HG02981 (cell line): ENCODE measurements around the gene ZNF316.
"Not testable (repeated sequence)": the region's sequence is repeated elsewhere in the genome, so short reads cannot be mapped to it uniquely, and the experiment has no call there.

Source experiments
- ATAC-seq: cut with Tn5 transposase; IDR thresholded peaks from one replicate; pipeline ENCODE4 v1.9.1; 2021; ENCODE audit warnings: mild to moderate bottlenecking, moderate library complexity; ENCODE audit not compliant: unreplicated experiment

The ZNF316 gene

GRCh38 chr7:6646465-6646864 is 9.3 kb downstream of the ZNF316 start:
- no peak for ATAC-seq

DNA sequence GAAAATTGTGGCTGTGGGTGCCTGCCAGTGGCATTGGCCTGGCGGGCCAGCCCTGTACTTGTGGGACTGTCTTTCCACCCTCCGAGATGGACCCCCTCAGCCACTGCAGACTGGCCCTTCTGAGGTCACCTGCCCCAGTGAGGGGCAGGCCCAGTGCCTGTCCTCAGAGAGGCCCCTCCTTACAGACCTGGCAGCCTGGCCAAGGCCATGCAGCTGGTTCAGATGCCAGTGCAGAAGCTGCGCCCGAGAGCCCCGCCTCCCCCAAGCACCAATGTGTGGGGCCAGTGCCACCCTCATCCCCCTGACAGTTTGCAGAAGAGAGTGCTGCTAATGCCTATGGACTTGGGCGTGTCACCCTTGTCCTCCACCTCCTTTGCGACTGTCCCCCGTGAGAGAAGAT is 10.0 kb downstream of the ZNF316 start:
- no peak for ATAC-seq

- no peak for ATAC-seq
These were observed 10.4 kb downstream of the ZNF316 start for GRCh38 chr7:6647541-6647940.

- ATAC-seq: no peak
These were observed 11.1 kb downstream of the ZNF316 start for GRCh38 chr7:6648066-6648814.

- ATAC-seq: no peak
These were observed 11.6 kb downstream of the ZNF316 start for GRCh38 chr7:6648815-6649104.

DNA sequence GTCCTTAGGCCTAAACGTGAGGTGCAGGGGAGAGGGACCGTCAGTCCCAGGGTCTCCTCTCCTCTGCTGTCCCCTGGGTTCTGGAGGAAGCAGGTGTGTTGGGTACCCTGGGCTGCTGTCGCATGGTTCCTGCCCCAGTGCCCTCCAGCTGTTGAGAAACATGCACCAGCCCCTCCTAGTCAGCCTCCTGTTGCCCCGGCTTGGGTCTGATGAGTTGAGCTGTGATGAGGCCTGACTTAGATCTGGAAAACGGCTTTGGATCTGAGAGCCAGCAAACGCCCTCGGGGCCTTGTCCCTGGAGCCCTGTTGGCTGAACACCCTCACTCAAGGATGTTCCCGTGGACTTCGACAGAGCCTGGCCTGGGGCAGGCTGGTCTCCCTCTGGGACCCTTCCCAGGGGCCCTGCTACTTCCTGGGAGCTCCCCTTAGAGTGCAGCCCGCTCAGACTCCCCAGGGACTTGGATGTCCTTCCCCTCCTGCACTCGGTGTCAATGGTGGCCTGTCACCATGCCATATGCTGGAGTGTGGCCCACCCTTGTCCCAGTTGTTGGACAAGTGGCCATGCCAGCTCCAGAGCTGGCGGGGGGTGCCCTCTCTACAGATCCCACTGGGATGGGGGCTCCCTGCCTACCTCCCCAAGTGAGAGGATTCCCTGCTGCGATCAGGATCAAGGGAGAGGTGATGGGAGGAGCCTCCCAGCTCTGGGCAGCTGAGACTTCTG is 12.3 kb downstream of the ZNF316 start:
- no peak for ATAC-seq

DNA sequence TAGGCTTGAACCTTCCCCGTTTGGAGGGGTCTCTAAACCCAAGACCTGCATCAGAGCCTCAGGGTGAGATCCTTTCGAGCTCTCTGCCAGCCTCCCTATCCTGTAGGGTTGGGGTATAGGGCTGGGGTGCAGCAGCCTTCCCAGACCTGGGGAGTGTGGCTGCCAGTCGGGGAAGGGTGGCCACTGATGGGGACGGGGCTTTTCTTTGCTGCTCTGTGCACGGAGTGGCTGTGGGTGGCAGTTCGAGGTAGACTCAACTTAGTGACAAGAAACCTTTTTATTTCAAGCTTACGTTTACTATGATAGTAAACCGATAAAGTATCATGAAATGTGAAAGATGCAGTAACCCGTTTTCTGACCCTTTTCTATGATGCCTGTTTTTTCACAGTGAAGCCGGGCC is 13.0 kb downstream of the ZNF316 start:
- ATAC-seq: no peak

DNA sequence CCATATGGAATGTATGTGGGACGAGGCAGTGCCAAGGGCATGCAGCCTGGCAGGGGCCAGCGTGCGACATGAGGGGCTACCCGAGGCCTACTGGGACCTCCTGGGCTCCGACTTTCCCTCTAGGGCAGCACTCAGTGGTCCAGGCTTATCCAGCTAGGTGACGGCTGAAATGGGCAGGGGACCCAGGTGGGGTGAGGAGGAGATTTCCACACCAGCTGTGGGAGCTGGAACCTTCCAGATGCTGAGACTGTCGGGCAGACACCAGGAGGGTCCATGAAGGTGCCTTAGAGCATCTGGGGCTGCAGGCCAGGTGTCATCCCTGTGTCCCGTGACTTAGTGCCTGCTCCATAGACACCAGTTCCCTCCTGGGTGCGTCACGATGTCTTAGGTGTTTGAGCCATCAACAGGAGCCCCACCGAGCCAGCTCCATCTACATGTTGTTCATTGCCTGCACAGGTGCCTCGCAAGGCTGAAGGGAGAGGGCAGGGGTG is 13.4 kb downstream of the ZNF316 start:
- ATAC-seq: no peak

DNA sequence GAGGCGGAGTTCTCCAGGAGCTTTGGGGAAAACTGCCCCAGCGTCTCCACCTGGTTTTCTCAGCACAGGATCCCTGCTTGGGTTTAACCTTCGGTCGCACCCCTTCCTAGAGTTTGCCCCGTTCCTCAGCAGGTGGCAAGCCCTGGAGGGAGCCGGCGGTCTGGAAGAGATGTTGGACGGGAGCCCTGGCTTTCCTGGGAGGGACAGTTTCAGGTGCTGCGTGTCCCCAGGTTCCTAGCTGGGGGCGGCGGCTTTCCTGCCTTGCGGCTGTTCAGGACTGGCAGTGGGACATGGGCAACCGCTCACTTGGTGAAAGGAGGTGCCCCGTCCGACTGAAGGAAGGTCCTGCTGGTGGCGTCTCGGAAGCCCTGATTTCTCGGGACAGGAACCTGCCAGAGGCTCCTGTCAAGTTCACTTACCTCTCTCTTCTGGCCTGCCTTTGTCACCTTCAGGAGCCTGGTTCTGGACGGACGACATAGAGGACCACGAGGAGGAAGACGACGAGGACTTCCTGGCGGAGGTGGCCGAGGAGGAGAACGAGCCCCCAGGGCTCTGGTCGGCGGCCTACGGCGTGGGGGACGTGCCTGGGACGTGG is 14.8 kb downstream of the ZNF316 start:
- ATAC-seq: no peak

- no peak for ATAC-seq
These were observed 15.4 kb downstream of the ZNF316 start for GRCh38 chr7:6652446-6653011.

DNA sequence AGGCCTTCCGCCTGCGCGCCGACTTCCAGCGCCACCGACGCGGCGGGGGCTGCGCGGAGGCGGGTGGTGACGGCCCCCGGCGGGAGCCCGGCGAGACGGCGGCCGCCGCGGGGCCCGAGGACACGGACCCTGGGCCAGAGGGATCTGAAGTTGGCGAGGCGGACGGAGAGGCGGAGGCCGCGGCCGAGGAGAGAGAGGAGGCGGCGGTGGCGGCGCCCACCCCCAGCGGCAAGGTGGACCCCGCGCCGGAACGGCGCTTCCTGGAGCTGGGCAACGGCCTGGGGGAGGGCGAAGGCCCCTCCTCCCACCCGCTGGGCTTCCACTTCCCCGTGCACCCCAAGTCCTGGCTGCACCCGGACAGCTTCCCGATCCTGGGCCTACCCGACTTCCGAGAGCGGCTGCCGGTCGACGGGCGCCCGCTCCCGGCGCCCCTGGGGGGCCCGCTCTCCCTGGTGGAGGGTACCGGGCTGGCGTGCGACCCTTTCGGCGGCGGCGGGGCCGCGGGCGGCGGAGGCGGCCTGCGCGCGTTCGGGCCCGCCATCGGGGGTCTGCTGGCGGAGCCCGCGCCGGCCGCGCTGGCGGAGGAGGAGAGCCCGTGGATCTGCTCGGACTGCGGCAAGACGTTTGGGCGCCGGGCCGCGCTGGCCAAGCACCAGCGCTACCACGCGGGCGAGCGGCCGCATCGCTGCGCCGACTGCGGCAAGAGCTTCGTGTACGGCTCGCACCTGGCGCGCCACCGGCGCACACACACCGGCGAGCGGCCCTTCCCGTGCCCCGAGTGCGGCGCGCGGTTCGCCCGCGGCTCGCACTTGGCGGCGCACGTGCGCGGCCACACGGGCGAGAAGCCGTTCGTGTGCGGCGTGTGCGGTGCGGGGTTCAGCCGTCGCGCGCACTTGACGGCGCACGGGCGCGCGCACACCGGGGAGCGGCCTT is 16.2 kb downstream of the ZNF316 start:
- ATAC-seq: no peak

GRCh38 chr7:6654113-6654841 is 17.2 kb downstream of the ZNF316 start:
- ATAC-seq: no peak

DNA sequence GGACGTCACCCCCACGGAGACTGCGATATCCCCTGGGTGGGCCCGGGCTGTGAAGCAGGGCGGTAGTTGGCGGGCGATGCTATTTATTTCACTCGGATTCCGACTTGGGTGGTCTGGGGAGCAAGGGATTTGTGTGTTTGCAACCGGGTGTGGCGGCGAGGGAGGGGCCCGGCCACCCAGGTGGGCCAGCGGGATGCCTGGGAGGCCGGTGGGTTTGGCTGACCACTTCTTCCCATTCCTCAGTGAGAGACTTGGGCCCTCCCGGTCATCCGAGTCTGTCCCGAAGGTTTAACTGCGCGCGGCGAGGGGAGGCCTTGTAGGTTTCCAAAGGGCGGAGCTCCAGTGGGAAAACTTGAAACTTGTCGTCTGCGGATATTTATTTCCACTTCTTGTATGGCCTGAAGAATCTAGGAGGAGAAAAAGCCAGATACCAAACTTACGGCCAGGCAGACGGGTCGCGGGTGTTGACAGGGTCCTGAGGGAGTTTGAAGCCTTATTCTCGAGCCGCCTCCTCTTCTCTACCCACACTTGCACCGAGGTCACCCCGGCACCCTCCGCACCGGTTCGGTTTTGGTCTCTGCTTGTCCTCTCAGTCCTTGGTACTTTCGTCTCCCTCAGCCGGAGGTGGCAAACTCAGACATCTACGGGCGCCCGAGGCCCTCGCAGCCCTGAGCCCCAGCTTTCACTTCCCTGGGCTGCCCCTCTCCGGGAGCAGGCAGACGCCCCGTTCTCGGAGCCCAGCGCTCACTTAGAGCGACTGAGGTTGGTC is 17.9 kb downstream of the ZNF316 start:
- no peak for ATAC-seq

DNA sequence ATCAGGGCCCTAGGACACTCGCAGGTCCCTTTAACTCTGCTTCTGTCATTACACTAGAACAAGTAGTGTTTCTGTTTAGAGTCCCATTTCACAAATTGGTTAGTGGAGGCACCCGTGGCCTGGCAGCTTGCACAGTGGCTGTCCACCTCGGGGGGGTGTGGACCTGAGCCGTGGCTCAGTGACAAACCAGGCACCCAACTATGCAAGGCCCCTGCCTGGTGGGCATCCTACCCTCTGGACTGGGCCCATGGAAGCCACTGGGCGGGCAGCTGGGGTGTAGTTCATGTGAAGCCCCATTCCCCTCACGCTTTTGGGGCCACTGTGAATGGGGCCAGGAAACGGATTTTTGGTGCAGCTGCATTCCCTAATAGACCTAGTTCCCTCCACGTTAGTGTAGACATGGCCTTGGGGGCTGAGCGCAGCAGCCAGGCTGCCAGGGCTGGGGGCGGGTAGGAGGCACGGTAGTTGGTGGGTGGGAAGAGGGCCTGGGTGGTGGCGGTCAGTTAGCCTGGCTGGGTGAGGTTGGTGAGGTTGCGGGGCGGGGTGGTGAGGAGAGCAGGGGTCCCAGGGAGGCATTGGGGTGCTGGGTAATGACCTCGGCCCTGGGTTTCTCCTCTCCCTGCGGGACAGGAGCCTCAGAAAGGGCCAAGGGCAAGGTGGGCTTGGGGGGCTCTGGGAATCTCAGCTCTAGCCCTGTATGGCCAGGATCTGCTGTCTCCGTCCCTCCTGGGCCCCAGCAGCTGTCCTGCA is 18.7 kb downstream of the ZNF316 start:
- ATAC-seq: no peak

DNA sequence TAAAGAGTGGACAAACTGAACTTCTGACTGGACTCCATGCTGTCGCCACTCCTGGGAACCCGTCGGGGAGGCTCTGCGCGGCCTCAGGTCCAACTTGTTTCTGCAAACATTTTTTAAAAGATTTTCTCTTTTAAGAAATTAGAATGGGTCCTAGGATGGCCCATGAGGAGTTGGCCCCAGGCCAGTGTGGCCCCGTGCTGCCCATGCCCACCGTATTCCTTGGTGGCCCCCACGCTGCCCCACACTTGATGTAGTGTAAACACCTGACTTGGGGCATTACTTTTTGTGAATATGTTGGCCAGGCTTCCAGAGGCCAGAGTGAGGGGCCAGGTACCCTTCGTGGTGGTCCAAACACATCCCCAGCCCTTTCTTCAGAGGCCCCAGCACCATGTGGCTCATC is 19.3 kb downstream of the ZNF316 start:
- ATAC-seq: no peak

DNA sequence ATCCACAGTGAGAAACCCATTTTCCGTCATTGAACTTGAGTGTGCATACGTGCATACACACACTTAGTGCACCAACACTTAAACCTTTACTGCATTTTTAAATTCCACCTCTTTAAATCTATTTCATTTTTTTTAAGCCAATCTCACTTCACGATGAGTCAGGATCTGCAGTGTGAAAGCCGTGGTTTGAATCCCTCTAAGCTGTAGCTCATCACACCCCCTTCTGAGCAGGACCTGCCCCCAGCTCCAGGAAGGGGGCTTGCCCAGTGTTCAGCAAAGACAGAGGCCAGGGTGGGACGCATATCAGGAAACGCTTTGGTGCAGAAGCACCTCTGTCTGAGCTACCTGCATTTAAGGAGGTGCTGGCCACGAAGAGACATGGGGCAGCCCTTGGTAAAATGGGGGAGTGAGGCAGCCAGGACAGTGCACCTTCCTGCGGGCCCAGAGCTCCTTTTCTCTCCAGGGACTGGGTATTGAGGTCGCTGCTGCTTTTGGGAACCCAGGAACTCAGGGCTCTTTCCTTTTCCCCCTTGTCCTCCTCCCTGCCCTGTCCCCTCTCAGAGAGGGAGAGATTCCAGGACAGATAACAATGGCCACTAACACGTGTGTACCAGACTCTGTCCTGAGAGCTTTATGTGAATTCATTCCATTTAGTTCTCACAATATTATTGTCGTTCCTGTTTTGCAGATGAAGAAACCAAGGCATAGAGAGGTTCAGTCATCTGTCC is 21.7 kb downstream of the ZNF316 start:
- ATAC-seq: no peak

- not testable (repeated sequence) for ATAC-seq
These were observed 33.7 kb downstream of the ZNF316 start for GRCh38 chr7:6670851-6671250.

GRCh38 chr7:6675807-6676405 is 38.8 kb downstream of the ZNF316 start:
- ATAC-seq: no peak
